Testis (tissue), 3 donors: ENCODE results near the gene POLR2E. TPM values are rescaled to one million over a fixed set of nuclear protein-coding genes. Genes with fewer than 3 reads are reported as not detected.

Experiments used
- DNase-seq: peaks from one replicate; pipeline ENCODE4 v3.0.0-alpha.2; 2019
- H3K27ac ChIP-seq, 2 donors: fragments of 200-600 bp; sonication (generic); one replicate each; pipeline ENCODE4 v1.5.1; 2019
- H3K27me3 ChIP-seq: fragments of 200-600 bp; sonication (generic); one replicate; pipeline ENCODE4 v1.5.1; 2019
- H3K36me3 ChIP-seq: fragments of 200-600 bp; sonication (generic); one replicate; pipeline ENCODE4 v1.5.1; 2017; ENCODE audit warnings: low read depth; ENCODE audit errors: missing control alignments
- H3K4me1 ChIP-seq: fragments of 200-600 bp; sonication (generic); one replicate; pipeline ENCODE4 v1.5.1; 2019
- H3K4me3 ChIP-seq, 2 donors: fragments of 200-600 bp; sonication (generic); one replicate each; pipeline ENCODE4 v1.5.1; 2017 to 2019
- H3K9me3 ChIP-seq: fragments of 200-600 bp; sonication (generic); one replicate; pipeline ENCODE4 v1.5.1; 2017
- CTCF ChIP-seq, 3 experiments: fragments of 450-650 bp in 2 of 3; fragments of 200-600 bp in 1 of 3; sonication (generic) in 1 of 3; IDR thresholded peaks; one replicate each; pipeline ENCODE4 v1.5.1; 2016 to 2019; ENCODE audit warnings: antibody characterized with exemption in 3 of 3, mild to moderate bottlenecking in 2 of 3, moderate library complexity in 1 of 3
- POLR2A ChIP-seq: fragments of 450-650 bp; IDR thresholded peaks from one replicate; pipeline ENCODE4 v1.6.1; 2017; ENCODE audit warnings: antibody characterized with exemption, mild to moderate bottlenecking, moderate library complexity
- WGBS, 2 donors: methylation state at CpG; one replicate each; pipeline ENCODE4 v1.1.5; 2018; 5-methylcytosine and 5-hydroxymethylcytosine counted together
- intact Hi-C: fragments of 100-400 bp; cut with DNase I; formaldehyde crosslinking; loops from one replicate; pipeline ENCODE4 v1.15.1; 2023; ENCODE audit warnings: low total_unique reads
- polyA plus RNA-seq: library from polyadenylated mRNA; stranded (reverse); fragments of 350-450 nt; fragmentation: Illumina TruSeq; extraction: RNeasy Lipid Tissue Mini Kit (QIAGEN cat#74804); gene quantifications from one replicate; pipeline ENCODE4 v1.2.3, GENCODE V29; 2014; ENCODE audit warnings: low read depth, low replicate concordance; ENCODE audit not compliant: insufficient read depth
- total RNA-seq, 2 donors: library from RNA; depleted of rRNA; stranded (reverse); fragments of >200 nt; gene quantifications; one replicate each; pipeline ENCODE4 v1.2.3, GENCODE V29; 2016

Gene POLR2E
- total and polyA plus RNA-seq, 3 donors from 2014 or later = 96.5 to 246 (median 143) TPM

- no peaks in the 10 kb centered on the region for H3K36me3 ChIP-seq
- 90 to 93% methylated on average over 27 to 39 of the region's 39 CpGs for WGBS, 2 donors
- no peaks in the 10 kb centered on the region for H3K9me3 ChIP-seq
- H3K27me3 ChIP-seq = no peaks in the 10 kb centered on the region
- TF ChIP-seq CTCF (IDR thresholded peaks at IDR 0.05) (no peak), POLR2A (no peak)
- intact Hi-C loops = no loop called here
- peaks cover 5% of the 10 kb centered on the region for H3K4me1 ChIP-seq
- DNase-seq = no peak
- H3K4me3 ChIP-seq = no peak overlapping the region
- H3K27ac ChIP-seq = no peak overlapping the region
These were observed 45.3 kb upstream of the POLR2E start for GRCh38 chr19:1140272-1141027.

DNA sequence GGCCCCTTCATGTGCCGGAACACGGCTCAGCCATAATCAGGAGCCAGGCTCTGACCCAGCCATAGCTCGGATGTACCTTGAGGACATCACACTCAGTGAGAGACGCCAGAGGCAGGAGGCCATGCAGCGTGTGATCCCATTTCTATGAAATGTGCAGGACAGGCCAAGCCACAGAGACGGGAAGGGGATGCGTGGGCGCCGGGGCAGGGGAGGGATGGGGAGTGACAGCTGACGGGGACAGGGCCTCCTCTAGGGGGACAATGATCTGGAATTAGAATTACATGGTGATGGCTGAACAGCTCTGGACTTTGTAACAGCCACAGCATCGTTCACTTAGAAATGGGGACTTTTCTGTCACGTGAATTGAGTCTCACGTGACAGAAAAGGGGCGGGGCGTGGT is 44.0 kb upstream of the POLR2E start:
- TF ChIP-seq POLR2A (no peak), CTCF (IDR thresholded peaks at IDR 0.05) (no peak)
- intact Hi-C loops = no loop called here
- H3K36me3 ChIP-seq = no peaks in the 10 kb centered on the region
- no peak overlapping the region for H3K4me3 ChIP-seq
- H3K27ac ChIP-seq = no peak overlapping the region
- DNase-seq = no peak
- no peaks in the 10 kb centered on the region for H3K27me3 ChIP-seq
- no peaks in the 10 kb centered on the region for H3K9me3 ChIP-seq
- WGBS, 2 donors = 88 to 90% methylated on average over 15 of the region's 15 CpGs
- H3K4me1 ChIP-seq = peaks cover 5% of the 10 kb centered on the region

GRCh38 chr19:1138121-1138520 is 42.9 kb upstream of the POLR2E start:
- no peaks in the 10 kb centered on the region for H3K36me3 ChIP-seq
- no peak for DNase-seq
- 90 to 91% methylated on average over 4 to 11 of the region's 11 CpGs for WGBS, 2 donors
- intact Hi-C loops = no loop called here
- no peaks in the 10 kb centered on the region for H3K9me3 ChIP-seq
- no peak overlapping the region for H3K4me3 ChIP-seq
- TF ChIP-seq CTCF (IDR thresholded peaks at IDR 0.05) (no peak), POLR2A (no peak)
- no peak overlapping the region for H3K27ac ChIP-seq
- H3K27me3 ChIP-seq = no peaks in the 10 kb centered on the region
- peaks cover 9% of the 10 kb centered on the region for H3K4me1 ChIP-seq

DNA sequence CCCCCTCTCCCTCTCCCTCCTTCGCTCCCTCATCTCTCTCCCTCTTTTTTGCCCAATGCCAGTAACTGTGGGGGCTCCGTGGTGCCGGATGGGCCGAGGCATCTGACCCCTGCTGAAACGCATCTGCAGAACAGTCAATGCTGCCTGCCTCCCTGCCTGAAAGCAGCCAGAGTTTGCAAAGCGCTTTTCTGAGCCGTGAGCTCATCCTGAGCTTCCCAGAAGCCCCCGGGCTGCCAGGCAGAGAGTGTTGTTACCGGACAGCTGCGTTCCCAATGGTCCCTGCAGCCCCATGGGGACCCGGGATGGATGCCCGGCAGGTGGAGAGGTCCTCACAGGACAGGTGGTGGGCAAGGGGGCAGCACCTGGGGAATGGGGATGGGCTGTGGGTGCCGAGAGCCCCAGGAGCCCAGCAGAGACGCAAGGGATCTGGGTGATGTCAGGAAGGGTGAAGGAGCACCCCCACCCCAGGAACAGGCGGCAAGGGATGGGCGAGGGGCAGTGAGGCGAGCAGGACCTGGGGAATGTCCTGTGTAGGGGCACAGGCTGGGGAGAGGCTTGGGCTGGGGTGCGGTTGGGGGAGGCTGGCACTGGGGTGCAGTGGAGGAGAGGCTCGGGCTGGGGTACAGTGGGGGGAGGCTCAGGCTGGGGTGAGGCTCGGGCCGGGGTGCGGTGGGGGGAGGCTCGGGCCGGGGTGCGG is 41.6 kb upstream of the POLR2E start:
- no peak overlapping the region for H3K4me3 ChIP-seq
- H3K9me3 ChIP-seq = no peaks in the 10 kb centered on the region
- DNase-seq = no peak
- intact Hi-C loops = no loop called here
- no peak overlapping the region for H3K27ac ChIP-seq
- 67 to 84% methylated on average over 15 to 17 of the region's 25 CpGs for WGBS, 2 donors
- H3K36me3 ChIP-seq = no peaks in the 10 kb centered on the region
- H3K27me3 ChIP-seq = no peaks in the 10 kb centered on the region
- H3K4me1 ChIP-seq = peaks cover 19% of the 10 kb centered on the region
- no peak for TF ChIP-seq CTCF (IDR thresholded peaks at IDR 0.05)
- TF ChIP-seq POLR2A = no peak
